ENCODE data around the gene MKLN1.
A peak's percentile ranks its signal among the peaks of the same experiment; 100 is the strongest.
"Not testable (repeated sequence)": the region's sequence is repeated elsewhere in the genome, so short reads cannot be mapped to it uniquely, and the experiment has no call there.

MKLN1 gene

DNA sequence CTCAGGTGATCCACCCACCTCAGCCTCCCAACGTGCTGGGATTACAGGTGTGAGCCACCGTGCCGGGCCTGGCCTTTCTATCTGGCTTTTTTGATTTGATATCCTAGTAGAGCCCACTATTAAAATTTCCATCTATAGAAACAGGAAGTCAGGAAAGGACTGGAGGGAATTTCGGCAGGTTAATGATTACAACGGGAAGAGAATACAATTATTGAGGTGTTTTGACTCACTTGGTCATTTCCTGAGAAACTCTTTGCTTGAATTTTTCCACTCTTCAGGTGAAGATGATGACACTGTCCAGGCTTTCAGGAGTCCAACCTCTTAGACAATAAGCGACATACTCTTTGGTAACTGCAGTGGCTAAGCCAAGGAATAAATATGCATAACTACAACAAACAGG is 1.1 kb upstream of the MKLN1 start:
- H3K4me3 Mint-ChIP-seq: peak overlapping the region; percentile 99
- H3K9me3 Mint-ChIP-seq: no peaks in the 10 kb centered on the region
- no peaks in the 10 kb centered on the region for H3K27me3 Mint-ChIP-seq
- peak overlapping the region; percentile 99 for H3K27ac Mint-ChIP-seq
- ATAC-seq (replicated peaks) (no peak), DNase-seq (no peak)
- peaks cover 11% of the 10 kb centered on the region for H3K36me3 Mint-ChIP-seq (ENCODE audit: insufficient read depth)
- H3K4me1 Mint-ChIP-seq (ENCODE audit: low read depth in 2 of 2): peaks cover 35 to 59% of the 10 kb centered on the region in 2 donors

DNA sequence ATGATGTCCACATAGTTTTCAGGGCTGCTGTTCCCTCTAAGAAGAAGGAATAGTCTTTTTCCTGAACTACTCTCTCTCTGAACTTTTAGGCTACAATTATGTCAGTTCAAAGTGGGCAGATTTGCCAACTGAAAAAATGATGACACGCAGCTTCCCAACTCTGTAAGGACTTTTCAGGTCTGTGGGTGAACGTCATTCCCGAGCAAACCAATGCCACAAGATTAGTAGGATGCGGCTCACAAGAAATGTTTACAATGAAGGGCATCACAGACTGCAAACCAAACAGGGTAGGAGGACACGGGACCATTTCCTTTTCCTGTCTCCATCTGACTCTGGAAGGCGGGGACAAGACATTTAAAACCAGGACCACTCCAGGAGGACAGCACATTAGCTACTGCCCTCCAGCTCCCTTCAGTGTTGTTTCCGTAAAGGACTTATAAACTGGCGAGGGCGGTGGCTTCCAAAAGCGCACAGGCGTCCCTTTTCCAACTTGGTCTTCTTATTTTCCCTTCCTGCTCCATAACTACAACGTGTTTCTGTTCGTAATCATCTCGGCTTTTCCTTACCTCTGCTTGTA is 539 bp upstream of the MKLN1 start:
- peaks cover 36 to 61% of the 10 kb centered on the region in 2 donors for H3K4me1 Mint-ChIP-seq (ENCODE audit: low read depth in 2 of 2)
- DNase-seq: no peak
- no peaks in the 10 kb centered on the region for H3K27me3 Mint-ChIP-seq
- H3K27ac Mint-ChIP-seq: peak overlapping the region; percentile 99
- peak; percentile 11 for ATAC-seq (replicated peaks)
- H3K9me3 Mint-ChIP-seq: no peaks in the 10 kb centered on the region
- peak overlapping the region; percentile 99 for H3K4me3 Mint-ChIP-seq
- H3K36me3 Mint-ChIP-seq (ENCODE audit: insufficient read depth): peaks cover 11% of the 10 kb centered on the region

DNA sequence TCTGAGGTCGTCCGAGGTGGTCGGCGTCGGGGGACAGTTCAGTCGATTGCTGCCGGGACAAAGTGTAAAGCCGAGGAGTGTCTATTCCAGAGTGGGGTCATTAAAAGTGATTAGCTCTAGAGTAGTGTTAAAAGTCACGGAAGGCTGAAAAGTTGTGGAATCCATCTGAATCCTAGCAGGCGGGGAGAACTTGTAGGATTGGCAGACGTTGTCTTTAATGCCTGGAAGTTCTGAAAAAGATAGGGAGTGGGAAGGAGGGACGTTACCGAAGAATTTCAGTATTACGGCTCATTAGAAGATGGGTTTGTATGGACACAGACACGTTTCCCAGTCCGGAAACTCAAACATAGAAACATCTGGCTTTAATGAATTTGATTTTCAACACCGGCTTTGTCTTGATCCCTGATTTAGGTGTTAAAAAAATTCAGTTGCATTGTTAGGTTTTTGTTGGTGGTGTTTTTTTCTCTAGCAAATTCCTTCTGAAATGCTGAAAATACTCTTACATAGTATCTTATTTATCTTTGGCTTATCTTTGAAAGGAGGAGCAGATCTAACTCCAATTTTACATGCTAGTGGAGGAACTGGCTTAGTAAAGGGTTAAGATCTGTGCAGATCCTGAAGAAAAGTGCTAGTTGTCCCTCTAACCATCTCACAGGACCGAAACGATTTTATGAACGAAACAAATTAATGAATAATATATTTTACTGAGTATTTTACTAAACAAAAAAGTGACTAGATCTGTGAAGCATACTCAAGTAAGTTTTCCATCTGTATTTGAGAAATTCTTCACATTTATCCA is 900 bp downstream of the MKLN1 start:
- Mint-ChIP-seq H3K27me3 (no peaks in the 10 kb centered on the region), H3K9me3 (no peaks in the 10 kb centered on the region), H3K27ac (peak overlapping the region; percentile 99), H3K4me3 (peak overlapping the region; percentile 99), H3K36me3 (ENCODE audit: insufficient read depth) (peaks cover 19% of the 10 kb centered on the region), H3K4me1 (ENCODE audit: low read depth in 2 of 2) (peaks cover 37 to 70% of the 10 kb centered on the region in 2 donors)
- DNase-seq (no peak), ATAC-seq (replicated peaks) (no peak)

DNA sequence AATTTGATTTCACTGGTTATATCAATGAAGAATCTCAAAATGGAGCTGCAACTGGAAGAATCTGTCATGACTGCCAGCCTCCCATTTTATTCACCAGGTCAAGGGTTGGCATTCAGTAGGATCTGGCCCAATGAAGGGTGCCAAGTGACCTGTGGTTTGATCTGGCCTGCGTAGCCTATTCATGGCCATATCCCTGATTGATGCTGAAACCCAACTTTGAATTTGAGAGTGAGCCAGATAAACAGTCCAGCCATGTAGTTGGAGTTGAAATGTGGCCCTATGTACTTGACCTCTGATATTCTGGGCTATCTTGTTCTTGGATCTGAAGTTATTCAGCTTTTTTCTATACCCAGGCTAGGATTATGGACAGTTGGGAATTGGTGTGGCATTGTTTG is 1.5 kb downstream of the MKLN1 start:
- Mint-ChIP-seq H3K27me3 (no peaks in the 10 kb centered on the region), H3K36me3 (ENCODE audit: insufficient read depth) (peaks cover 20% of the 10 kb centered on the region), H3K9me3 (no peaks in the 10 kb centered on the region), H3K4me3 (peak overlapping the region; percentile 99), H3K27ac (peak overlapping the region; percentile 99), H3K4me1 (ENCODE audit: low read depth in 2 of 2) (peaks cover 37 to 74% of the 10 kb centered on the region in 2 donors)
- no peak for DNase-seq
- no peak for ATAC-seq (replicated peaks)

DNA sequence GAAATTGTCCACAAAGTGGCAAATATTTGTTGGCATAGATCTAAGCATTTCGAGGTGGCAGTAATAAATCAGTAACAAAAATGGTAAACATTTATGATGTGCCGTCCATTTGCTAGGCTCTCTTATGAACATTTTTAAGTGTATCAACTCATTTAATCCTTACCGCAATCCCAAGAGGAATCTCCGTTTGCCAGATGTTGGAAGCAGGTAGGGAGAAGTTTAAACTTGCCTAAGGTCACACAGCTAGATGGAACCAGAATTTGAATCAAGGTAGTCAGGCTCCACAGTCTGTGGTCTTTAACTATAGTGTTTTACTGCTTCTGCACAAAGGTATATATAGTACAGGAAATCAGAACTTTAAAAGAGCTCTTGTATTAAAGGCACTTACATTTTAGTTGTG is 2.6 kb downstream of the MKLN1 start:
- Mint-ChIP-seq H3K27me3 (no peaks in the 10 kb centered on the region), H3K9me3 (no peaks in the 10 kb centered on the region), H3K4me3 (peak overlapping the region; percentile 17 to 99), H3K4me1 (ENCODE audit: low read depth in 2 of 2) (peaks cover 35 to 71% of the 10 kb centered on the region in 2 donors), H3K36me3 (ENCODE audit: insufficient read depth) (peaks cover 18% of the 10 kb centered on the region), H3K27ac (peak overlapping the region in 1 of 2 donors; percentile 22)
- ATAC-seq (replicated peaks): no peak
- no peak for DNase-seq

DNA sequence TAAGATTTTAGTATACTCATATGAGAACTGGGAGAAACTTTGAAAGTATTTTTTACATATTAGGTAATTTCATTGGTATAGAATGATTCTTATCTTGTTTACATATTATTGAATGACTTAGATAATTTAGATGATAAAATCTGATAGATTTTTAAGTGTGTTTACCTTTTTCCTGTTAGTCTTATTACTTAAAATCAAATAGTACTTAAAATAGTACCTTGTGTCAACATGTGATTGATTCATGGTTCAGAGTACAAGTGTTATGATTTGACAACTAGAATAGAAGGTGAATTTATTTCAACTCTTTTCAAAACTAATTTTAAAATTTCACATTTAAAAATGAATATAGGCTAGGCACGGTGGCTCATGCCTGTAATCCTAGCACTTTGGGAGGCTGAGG is 4.1 kb downstream of the MKLN1 start:
- ATAC-seq (replicated peaks) (no peak), DNase-seq (no peak)
- H3K4me1 Mint-ChIP-seq (ENCODE audit: low read depth in 2 of 2): peaks cover 36 to 77% of the 10 kb centered on the region in 2 donors
- no peaks in the 10 kb centered on the region for H3K27me3 Mint-ChIP-seq
- H3K27ac Mint-ChIP-seq: no peak overlapping the region
- H3K36me3 Mint-ChIP-seq (ENCODE audit: insufficient read depth): peaks cover 20% of the 10 kb centered on the region
- H3K4me3 Mint-ChIP-seq: peak overlapping the region in 1 of 2 donors; percentile 31
- H3K9me3 Mint-ChIP-seq: peaks cover 2 to 10% of the 10 kb centered on the region in 2 donors

DNA sequence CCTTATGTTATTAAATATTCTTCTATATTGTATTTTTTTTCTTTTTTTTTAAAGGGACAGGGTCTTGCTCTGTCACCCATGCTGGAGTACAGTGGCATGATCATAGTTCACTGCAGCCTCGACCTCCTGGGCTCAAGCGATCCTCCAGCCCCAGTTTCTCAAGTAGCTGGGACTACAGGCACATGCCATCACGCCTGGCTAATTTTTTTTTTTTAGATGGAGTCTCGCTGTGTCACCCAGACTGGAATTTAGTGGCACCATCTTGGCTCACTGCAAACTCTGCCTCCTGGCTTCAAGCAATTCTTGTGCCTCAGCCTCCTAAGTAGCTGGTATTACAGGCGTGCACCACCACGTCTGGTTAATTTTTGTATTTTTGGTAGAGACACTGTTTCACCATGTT is 5.1 kb downstream of the MKLN1 start:
- DNase-seq; ATAC-seq (replicated peaks); H3K9me3 Mint-ChIP-seq; H3K27me3 Mint-ChIP-seq; H3K27ac Mint-ChIP-seq; H3K4me3 Mint-ChIP-seq: not testable (repeated sequence)
- H3K4me1 Mint-ChIP-seq (ENCODE audit: low read depth in 2 of 2): peaks cover 29 to 69% of the 10 kb centered on the region in 2 donors
- peaks cover 20% of the 10 kb centered on the region for H3K36me3 Mint-ChIP-seq (ENCODE audit: insufficient read depth)

DNA sequence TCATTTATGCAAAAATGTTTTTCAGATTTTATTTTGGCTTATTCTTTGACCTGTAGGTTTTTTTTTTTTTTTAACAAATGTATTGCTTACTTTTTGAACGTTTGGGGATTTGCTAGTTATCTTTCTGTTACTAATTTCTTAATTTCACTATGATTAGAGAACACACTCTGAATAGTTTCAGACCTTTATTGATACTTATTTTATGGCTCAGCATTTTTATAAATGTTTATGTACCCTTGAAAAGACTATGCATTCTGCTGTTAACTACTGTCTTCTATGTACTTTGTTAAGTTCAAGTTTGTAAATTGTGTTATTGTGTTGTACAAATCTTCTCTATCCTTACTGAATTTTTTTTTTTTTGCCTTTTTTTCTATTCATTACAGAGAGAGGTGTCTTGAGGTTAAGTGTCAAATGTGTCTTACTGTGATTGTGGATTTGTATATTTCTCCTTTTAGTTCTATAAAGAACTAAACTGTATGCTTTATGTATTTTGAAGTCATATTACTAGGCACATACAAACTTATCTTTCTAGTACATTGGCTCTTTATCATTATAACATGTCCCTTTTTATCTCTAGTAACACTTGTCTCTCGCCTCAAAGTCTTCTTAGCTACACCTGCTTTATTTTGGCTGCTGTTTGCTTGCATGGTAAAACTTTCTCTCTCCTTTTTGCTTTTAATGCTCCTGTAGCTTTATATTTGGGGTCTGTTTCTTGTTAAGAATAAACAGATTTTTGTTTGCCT is 8.1 kb downstream of the MKLN1 start:
- Mint-ChIP-seq H3K27me3 (no peaks in the 10 kb centered on the region), H3K27ac (peak overlapping the region in 1 of 2 donors; percentile 22), H3K4me3 (no peak overlapping the region), H3K4me1 (ENCODE audit: low read depth in 2 of 2) (peaks cover 20 to 60% of the 10 kb centered on the region in 2 donors), H3K9me3 (peaks cover 2 to 10% of the 10 kb centered on the region in 2 donors), H3K36me3 (ENCODE audit: insufficient read depth) (peaks cover 12% of the 10 kb centered on the region)
- DNase-seq (no peak), ATAC-seq (replicated peaks) (no peak)

DNA sequence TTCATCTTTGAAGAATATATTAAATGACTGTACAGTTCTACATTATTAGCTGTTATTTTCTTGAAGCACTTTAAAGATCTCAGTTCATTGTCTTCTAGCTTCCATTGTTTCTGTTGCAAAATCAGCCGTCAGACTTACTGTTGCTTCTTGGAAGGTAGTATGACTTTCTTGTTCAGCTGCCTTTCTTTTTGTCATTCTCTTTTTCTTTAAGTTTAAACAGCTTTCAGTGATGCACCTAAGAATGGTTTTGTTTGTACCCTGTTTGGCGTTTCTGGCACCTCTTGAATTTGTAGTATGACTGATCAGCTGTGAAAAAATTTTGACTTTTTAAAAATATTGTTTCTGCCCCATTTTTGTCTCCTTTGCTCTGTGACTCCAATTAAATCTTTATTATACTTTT is 9.3 kb downstream of the MKLN1 start:
- H3K27ac Mint-ChIP-seq: no peak overlapping the region
- no peak overlapping the region for H3K4me3 Mint-ChIP-seq
- H3K27me3 Mint-ChIP-seq: no peaks in the 10 kb centered on the region
- peaks cover 12% of the 10 kb centered on the region for H3K36me3 Mint-ChIP-seq (ENCODE audit: insufficient read depth)
- peaks cover 19 to 58% of the 10 kb centered on the region in 2 donors for H3K4me1 Mint-ChIP-seq (ENCODE audit: low read depth in 2 of 2)
- no peak for DNase-seq
- peaks cover 2 to 10% of the 10 kb centered on the region in 2 donors for H3K9me3 Mint-ChIP-seq
- ATAC-seq (replicated peaks): no peak

DNA sequence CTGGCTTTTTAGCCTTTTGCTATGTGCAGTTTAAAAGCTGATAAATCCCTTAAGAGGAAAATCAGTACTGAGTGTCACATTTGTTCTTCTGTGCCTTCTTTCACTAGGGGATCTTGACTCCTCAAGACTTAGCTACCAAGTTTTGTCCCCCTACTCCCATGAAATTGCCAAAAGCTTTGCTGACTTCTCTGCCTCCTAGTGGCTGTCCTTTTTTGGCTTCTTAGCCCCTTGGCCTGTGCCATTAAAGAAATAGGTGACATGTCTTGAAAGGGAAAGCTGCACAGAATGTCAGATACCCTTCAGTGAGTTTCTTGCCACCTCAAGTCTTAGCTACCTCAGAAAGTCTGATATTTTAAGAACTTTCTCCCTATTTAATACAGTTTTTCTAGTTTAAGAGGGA is 10.5 kb downstream of the MKLN1 start:
- peaks cover 7% of the 10 kb centered on the region for H3K36me3 Mint-ChIP-seq (ENCODE audit: insufficient read depth)
- ATAC-seq (replicated peaks) (no peak), DNase-seq (no peak)
- H3K27ac Mint-ChIP-seq: peak overlapping the region in 1 of 2 donors; percentile 69
- H3K27me3 Mint-ChIP-seq: no peaks in the 10 kb centered on the region
- H3K4me3 Mint-ChIP-seq: no peak overlapping the region
- H3K9me3 Mint-ChIP-seq: peaks cover 2 to 10% of the 10 kb centered on the region in 2 donors
- H3K4me1 Mint-ChIP-seq (ENCODE audit: low read depth in 2 of 2): peaks cover 23 to 64% of the 10 kb centered on the region in 2 donors

DNA sequence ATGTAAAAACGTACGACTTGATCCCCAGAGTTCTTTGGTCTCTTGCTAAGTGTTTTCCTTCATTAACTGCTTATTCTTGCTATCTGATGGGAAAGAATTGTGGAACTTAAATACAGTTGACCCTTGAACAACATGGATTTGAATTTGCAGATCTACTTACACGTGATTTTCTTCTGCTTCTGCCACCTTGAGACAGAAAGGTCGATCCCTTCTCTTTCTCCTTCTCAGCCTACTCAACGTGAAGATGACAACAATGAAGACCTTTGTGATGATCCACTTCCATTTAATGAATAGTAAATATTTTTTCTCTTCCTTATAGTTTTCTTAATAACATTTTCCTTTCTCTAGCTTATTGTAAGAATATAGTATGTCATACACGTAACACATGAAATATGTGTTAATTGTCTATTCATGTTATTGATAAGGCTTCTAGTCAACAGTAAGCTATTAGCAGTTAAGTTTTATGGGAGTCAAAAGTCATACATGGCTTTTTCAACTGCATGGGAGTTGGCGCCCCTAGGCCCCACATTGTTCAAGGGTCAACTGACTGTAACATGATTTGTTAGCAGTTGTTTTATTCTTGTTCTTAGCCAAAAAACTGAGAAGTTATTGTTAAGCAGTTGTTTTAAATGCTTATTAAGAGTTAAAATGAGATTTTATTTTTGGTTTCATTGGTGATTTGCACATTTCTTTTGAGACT is 11.2 kb downstream of the MKLN1 start:
- H3K4me1 Mint-ChIP-seq (ENCODE audit: low read depth in 2 of 2): peaks cover 21 to 60% of the 10 kb centered on the region in 2 donors
- H3K9me3 Mint-ChIP-seq: peaks cover 2 to 10% of the 10 kb centered on the region in 2 donors
- H3K36me3 Mint-ChIP-seq (ENCODE audit: insufficient read depth): peaks cover 3% of the 10 kb centered on the region
- no peak overlapping the region for H3K4me3 Mint-ChIP-seq
- no peak overlapping the region for H3K27ac Mint-ChIP-seq
- ATAC-seq (replicated peaks) (no peak), DNase-seq (no peak)
- no peaks in the 10 kb centered on the region for H3K27me3 Mint-ChIP-seq

DNA sequence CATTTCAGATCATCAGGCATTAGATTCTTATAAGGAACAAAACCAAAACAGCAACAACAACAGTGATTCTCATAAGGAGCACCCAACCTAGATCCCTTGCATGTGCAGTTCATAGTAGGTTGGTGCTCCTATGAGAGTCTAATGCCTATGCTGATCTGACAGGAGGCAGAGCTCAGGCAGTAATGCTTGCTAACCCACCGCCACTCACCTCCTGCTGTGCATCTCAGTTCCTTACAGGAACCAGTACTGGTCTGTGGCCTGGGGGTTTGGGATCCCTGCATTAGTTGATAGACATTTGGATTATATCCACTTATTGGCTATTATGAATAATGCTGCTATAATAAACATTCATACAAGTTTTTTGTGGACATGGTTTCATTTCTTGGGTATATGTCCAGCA is 14.0 kb downstream of the MKLN1 start:
- DNase-seq (no peak), ATAC-seq (replicated peaks) (no peak)
- no peak overlapping the region for H3K4me3 Mint-ChIP-seq
- H3K36me3 Mint-ChIP-seq (ENCODE audit: insufficient read depth): peaks cover 6% of the 10 kb centered on the region
- peaks cover under 1% of the 10 kb centered on the region in 2 donors for H3K9me3 Mint-ChIP-seq
- H3K27ac Mint-ChIP-seq: no peak overlapping the region
- H3K27me3 Mint-ChIP-seq: no peaks in the 10 kb centered on the region
- H3K4me1 Mint-ChIP-seq (ENCODE audit: low read depth in 2 of 2): peaks cover 17 to 43% of the 10 kb centered on the region in 2 donors

DNA sequence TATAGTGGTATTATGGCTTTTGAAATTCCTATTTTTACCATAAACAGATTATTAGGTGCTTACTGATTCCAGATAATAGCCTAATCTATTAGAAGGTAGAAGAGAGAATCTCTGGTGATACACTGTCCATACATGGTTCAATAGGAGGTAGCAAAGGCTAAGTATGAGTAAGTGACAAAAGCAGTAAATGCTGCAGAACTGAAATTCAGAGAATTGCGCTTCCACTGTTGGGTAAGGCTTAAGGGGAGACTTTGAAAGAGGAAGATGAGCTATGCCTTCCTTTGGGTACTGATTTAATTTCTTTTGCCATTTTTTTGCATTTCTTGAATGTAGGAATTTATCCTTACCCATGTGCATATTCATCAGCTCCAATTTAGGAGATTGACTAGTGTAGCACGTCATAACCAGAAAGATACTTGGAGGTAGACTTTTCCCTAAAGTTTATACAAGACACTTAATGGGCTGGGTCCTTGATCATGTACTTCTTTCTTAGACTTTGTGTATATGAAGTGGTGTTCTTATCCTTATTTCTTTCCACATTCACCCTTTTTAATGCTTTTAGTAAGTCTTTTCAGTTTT is 15.3 kb downstream of the MKLN1 start:
- DNase-seq (no peak), ATAC-seq (replicated peaks) (no peak)
- Mint-ChIP-seq H3K27ac (no peak overlapping the region), H3K4me1 (ENCODE audit: low read depth in 2 of 2) (peaks cover 26 to 54% of the 10 kb centered on the region in 2 donors), H3K36me3 (ENCODE audit: insufficient read depth) (peaks cover 4% of the 10 kb centered on the region), H3K4me3 (no peak overlapping the region), H3K9me3 (no peaks in the 10 kb centered on the region), H3K27me3 (no peaks in the 10 kb centered on the region)

All from effector memory CD8-positive, alpha-beta T cell (primary cell).